Endodermal cell (in vitro differentiated cells): ENCODE data around the gene COX19. TPM values are rescaled to one million over a fixed set of nuclear protein-coding genes. Genes with fewer than 3 reads are reported as not detected.

Experiments used
- DNase-seq: peaks from one replicate; pipeline ENCODE4 v3.0.0-alpha.2; 2017
- H3K27ac ChIP-seq: 2 replicates; pipeline ENCODE4 v1.5.1; 2013; ENCODE audit warnings: mild to moderate bottlenecking, low read depth, low read length, moderate library complexity
- H3K27me3 ChIP-seq: 2 replicates; pipeline ENCODE4 v1.6.1; 2013; ENCODE audit warnings: mild to moderate bottlenecking, low read length, moderate library complexity; ENCODE audit not compliant: insufficient read depth, control insufficient read depth, poor library complexity, severe bottlenecking
- H3K36me3 ChIP-seq: 2 replicates; pipeline ENCODE4 v1.7.0; 2013; ENCODE audit warnings: mild to moderate bottlenecking, low read length, moderate library complexity; ENCODE audit not compliant: control insufficient read depth, insufficient read depth
- H3K4me1 ChIP-seq: one replicate; pipeline ENCODE4 v1.7.0; 2013; ENCODE audit warnings: low read length; ENCODE audit not compliant: control insufficient read depth, insufficient read depth
- H3K4me3 ChIP-seq: 2 replicates; pipeline ENCODE4 v1.5.1; 2013; ENCODE audit warnings: mild to moderate bottlenecking, low read length, moderate library complexity
- H3K9ac ChIP-seq: 2 replicates; pipeline ENCODE4 v1.6.1; 2013; ENCODE audit warnings: mild to moderate bottlenecking, low read length, moderate library complexity; ENCODE audit not compliant: poor library complexity, severe bottlenecking; ENCODE audit errors: extremely low read depth
- H3K9me3 ChIP-seq: 2 replicates; pipeline ENCODE4 v1.6.1; 2013; ENCODE audit warnings: mild to moderate bottlenecking, low read length, moderate library complexity; ENCODE audit not compliant: control insufficient read depth
- H3K27ac Mint-ChIP-seq: 2 replicates; pipeline ENCODE4 v1.8.0; 2020; ENCODE audit warnings: mixed read lengths
- H3K27me3 Mint-ChIP-seq: 2 replicates; pipeline ENCODE4 v1.8.0; 2021; ENCODE audit warnings: mild to moderate bottlenecking, mixed read lengths; ENCODE audit not compliant: insufficient read depth
- H3K36me3 Mint-ChIP-seq: 2 replicates; pipeline ENCODE4 v1.8.0; 2020; ENCODE audit warnings: low read depth, mixed read lengths
- H3K4me1 Mint-ChIP-seq: 2 replicates; pipeline ENCODE4 v1.8.0; 2020; ENCODE audit warnings: mixed read lengths
- H3K4me3 Mint-ChIP-seq: 2 replicates; pipeline ENCODE4 v1.8.0; 2020; ENCODE audit warnings: mild to moderate bottlenecking, moderate library complexity, mixed read lengths
- H3K9me3 Mint-ChIP-seq: 2 replicates; pipeline ENCODE4 v1.8.0; 2020; ENCODE audit warnings: mild to moderate bottlenecking, mixed read lengths
- WGBS, 2 experiments: methylation state at CpG; one replicate each; pipeline versions ENCODE4 v1.1.5 to v1.1.7; 2013; ENCODE audit warnings: missing lambda C conversion rate in 2 of 2, mixed read lengths in 1 of 2; ENCODE audit not compliant: insufficient coverage in 1 of 2, insufficient read length in 1 of 2; 5-methylcytosine and 5-hydroxymethylcytosine counted together
- total RNA-seq, 2 donors: library from RNA; stranded (reverse); fragmentation: NEBNext Ultra II Directional in 1 of 2; extraction: Animal tissue kit (Norgen Biotek cat#: 25700) in 1 of 2; gene quantifications; 2 replicates in 1 of 2; 3 replicates in 1 of 2; pipeline ENCODE4 v1.2.1, GENCODE V29; 2021
- TF ChIP-seq, protein P1 (sequence below): fragments of 200-600 bp; sonication (generic); conservative IDR thresholded peaks from 2 replicates; pipeline ENCODE4 v1.5.0; 2021; ENCODE audit warnings: antibody characterized with exemption, mild to moderate bottlenecking

The COX19 gene
- total RNA-seq, 2 donors from 2014 or later: 15.0 to 18.5 TPM

DNA sequence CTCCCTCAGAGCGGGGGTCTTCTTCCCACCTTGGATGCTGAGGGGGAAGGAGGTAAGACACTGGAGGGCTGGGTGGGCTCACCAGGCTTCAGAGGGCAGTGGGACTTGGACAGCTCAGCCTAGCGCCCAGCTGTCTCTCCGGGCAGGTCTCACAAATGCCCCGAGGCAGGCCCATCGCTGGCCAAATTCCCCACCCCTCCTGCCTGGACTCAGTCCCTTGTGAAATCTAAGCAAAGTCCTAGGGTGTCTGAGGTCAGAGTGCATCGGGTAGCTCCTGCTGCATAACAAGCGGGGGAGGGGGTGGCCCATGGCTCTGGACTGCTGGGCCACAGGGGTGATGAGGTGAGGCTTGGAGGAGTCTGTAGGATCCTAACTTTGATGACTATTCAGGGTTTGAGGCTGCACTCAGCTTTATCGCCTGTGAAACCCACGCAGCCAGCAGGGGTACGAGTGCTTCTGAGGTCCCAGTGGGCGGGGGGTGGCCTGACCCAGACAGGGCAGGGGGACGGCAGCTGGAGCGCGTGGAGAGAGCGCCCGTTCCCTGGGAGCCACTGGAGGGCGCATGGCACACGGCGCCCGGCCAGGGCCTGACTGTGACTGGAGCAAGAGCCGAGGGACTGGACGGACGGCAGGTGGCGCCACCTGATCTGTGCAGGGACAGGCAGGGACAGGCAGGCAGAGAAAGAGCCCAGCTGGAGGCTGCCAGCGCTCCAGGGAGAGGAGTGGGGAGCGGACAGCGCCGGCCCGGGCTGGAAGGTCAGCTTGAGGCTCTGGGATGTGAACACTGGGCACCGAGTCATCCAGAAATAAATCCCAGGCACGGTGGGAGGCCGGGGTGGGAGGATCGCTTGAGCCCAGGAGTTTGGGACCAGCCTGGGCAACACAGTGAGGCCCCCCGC is 17.6 kb upstream of the COX19 start:
- Mint-ChIP-seq H3K27me3 (no peaks in the 10 kb centered on the region), H3K36me3 (no peaks in the 10 kb centered on the region), H3K27ac (no peak overlapping the region), H3K4me3 (no peak overlapping the region), H3K9me3 (no peaks in the 10 kb centered on the region), H3K4me1 (no peaks in the 10 kb centered on the region)
- Histone ChIP-seq H3K4me1 (no peaks in the 10 kb centered on the region), H3K9ac (no peak overlapping the region), H3K27me3 (no peaks in the 10 kb centered on the region), H3K4me3 (no peak overlapping the region), H3K9me3 (no peaks in the 10 kb centered on the region), H3K27ac (no peak overlapping the region), H3K36me3 (no peaks in the 10 kb centered on the region)
- DNase-seq: peak; percentile 99
- TF ChIP-seq, protein P1, sequence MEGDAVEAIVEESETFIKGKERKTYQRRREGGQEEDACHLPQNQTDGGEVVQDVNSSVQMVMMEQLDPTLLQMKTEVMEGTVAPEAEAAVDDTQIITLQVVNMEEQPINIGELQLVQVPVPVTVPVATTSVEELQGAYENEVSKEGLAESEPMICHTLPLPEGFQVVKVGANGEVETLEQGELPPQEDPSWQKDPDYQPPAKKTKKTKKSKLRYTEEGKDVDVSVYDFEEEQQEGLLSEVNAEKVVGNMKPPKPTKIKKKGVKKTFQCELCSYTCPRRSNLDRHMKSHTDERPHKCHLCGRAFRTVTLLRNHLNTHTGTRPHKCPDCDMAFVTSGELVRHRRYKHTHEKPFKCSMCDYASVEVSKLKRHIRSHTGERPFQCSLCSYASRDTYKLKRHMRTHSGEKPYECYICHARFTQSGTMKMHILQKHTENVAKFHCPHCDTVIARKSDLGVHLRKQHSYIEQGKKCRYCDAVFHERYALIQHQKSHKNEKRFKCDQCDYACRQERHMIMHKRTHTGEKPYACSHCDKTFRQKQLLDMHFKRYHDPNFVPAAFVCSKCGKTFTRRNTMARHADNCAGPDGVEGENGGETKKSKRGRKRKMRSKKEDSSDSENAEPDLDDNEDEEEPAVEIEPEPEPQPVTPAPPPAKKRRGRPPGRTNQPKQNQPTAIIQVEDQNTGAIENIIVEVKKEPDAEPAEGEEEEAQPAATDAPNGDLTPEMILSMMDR: peak; percentile 100
- 25 to 31% methylated on average over 11 to 34 of the region's 34 CpGs for WGBS, 2 experiments

DNA sequence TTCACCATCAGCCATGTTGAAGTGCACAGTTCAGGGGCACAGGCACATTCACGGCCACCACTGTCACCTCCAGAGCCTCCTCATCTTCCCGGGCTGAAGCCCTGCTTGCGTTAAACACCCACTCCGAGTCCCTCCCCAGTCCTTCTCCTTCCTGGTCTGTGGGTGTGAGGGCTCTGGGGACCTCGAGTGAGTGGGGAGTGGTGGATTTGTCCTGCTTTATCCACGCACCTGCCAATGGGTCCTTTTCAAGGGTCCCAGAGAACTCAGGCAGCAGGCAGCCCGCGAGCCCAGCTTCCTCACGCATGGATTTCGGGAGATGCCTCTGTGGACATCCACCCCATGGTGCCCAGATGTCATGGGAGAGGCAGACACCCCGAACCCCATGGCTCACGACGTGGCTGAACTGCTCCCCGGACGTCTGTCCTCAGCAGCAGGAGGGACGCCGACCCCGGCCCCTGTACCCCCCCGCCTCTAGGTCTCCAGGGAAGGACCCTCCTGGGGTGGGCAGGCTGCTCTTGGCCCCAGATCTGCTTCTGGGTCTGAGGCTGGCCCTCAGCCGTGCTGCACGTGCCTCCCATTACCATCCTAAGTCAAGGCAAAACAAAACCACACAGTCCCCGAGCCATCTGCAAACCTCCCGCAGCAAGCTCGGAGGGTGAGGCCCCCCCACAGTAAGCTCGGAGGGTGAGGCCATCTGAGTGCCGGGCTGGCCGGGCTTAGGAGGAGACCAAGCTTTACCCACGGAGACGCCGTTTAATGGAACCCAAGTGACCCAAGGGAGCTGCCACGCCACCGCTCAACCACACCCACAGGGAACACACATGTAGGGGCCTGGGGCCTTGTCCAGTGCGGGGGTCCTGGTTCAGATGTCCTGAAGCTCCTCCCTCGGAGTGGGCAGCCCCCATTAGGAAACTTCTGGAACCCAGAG is 16.6 kb upstream of the COX19 start:
- 93 to 94% methylated on average over 18 to 34 of the region's 34 CpGs for WGBS, 2 experiments
- H3K4me1 Mint-ChIP-seq: no peaks in the 10 kb centered on the region
- no peak overlapping the region for H3K9ac ChIP-seq

More for the DNA sequence above, 16.6 kb upstream of the COX19 start:
- Mint-ChIP-seq H3K4me3 (no peak overlapping the region), H3K27me3 (no peaks in the 10 kb centered on the region), H3K27ac (no peak overlapping the region), H3K36me3 (no peaks in the 10 kb centered on the region), H3K9me3 (no peaks in the 10 kb centered on the region)
- TF ChIP-seq, protein P1: no peak
- Histone ChIP-seq H3K9me3 (no peaks in the 10 kb centered on the region), H3K27me3 (no peaks in the 10 kb centered on the region), H3K4me1 (no peaks in the 10 kb centered on the region), H3K27ac (no peak overlapping the region), H3K36me3 (no peaks in the 10 kb centered on the region), H3K4me3 (no peak overlapping the region)
- no peak for DNase-seq
